Cardiac fibroblast (primary cell): ENCODE data around the gene ADGRB2.

Experiments used
- DNase-seq, 2 donors: peaks; one replicate each; pipeline versions ENCODE4 v3.0.0 to v3.0.0-alpha.2; 2010; ENCODE audit warnings: low read depth in 2 of 2
- H3K4me3 ChIP-seq, 2 donors: replicated peaks in 1 of 2; 1 replicate in 1 of 2; 2 replicates in 1 of 2; pipeline ENCODE4 v1.5.1; 2011; ENCODE audit warnings: low read depth in 2 of 2, low read length in 2 of 2, mild to moderate bottlenecking in 2 of 2, moderate library complexity in 1 of 2
- TF ChIP-seq, protein P1 (sequence below): IDR thresholded peaks from one replicate; pipeline ENCODE4 v1.5.1; 2011; ENCODE audit warnings: low read depth, mild to moderate bottlenecking, low read length, inconsistent platforms

Gene ADGRB2, protein sequence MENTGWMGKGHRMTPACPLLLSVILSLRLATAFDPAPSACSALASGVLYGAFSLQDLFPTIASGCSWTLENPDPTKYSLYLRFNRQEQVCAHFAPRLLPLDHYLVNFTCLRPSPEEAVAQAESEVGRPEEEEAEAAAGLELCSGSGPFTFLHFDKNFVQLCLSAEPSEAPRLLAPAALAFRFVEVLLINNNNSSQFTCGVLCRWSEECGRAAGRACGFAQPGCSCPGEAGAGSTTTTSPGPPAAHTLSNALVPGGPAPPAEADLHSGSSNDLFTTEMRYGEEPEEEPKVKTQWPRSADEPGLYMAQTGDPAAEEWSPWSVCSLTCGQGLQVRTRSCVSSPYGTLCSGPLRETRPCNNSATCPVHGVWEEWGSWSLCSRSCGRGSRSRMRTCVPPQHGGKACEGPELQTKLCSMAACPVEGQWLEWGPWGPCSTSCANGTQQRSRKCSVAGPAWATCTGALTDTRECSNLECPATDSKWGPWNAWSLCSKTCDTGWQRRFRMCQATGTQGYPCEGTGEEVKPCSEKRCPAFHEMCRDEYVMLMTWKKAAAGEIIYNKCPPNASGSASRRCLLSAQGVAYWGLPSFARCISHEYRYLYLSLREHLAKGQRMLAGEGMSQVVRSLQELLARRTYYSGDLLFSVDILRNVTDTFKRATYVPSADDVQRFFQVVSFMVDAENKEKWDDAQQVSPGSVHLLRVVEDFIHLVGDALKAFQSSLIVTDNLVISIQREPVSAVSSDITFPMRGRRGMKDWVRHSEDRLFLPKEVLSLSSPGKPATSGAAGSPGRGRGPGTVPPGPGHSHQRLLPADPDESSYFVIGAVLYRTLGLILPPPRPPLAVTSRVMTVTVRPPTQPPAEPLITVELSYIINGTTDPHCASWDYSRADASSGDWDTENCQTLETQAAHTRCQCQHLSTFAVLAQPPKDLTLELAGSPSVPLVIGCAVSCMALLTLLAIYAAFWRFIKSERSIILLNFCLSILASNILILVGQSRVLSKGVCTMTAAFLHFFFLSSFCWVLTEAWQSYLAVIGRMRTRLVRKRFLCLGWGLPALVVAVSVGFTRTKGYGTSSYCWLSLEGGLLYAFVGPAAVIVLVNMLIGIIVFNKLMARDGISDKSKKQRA (N-terminal part only)

DNA sequence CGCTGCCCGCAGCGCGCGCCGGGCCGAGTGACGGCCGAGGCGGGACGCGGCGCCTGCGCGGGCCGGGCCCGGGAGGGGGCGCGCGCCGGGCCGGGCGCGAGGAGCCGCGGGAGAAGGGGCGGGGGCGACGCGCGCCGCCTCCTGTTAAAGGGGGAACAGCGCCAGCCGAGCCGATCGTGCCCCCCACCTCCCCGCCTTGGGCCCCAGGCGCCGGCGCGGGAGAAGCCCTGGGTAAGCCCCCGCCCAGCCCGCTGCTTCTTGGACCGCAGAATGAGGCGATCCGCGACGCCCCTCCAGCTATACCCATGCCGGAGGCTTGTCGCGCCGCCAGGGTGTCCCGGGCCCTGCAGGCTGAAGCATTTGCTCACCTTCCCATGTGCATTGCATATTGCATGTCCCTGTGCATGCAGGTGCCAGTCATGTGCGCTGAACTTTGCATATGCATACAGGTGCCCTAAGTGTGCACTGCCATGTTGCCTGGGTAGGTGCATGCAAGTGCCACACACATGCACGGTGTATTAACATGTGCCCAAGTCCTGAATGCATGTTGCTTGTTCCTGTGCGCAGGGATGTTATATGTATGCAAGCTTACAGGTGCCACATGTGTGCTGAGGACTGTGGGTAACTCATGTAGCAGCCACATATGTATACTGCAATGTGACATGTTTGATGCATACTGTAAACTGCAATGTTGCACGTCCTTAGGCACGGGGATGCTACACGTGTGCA, at the start of gene ADGRB2:
ADGRB2 (minus strand) TSS at position 29 of the 729 bp plus-strand sequence. CDS start 7,119 bp downstream, outside the sequence.
- TF ChIP-seq, protein P1, sequence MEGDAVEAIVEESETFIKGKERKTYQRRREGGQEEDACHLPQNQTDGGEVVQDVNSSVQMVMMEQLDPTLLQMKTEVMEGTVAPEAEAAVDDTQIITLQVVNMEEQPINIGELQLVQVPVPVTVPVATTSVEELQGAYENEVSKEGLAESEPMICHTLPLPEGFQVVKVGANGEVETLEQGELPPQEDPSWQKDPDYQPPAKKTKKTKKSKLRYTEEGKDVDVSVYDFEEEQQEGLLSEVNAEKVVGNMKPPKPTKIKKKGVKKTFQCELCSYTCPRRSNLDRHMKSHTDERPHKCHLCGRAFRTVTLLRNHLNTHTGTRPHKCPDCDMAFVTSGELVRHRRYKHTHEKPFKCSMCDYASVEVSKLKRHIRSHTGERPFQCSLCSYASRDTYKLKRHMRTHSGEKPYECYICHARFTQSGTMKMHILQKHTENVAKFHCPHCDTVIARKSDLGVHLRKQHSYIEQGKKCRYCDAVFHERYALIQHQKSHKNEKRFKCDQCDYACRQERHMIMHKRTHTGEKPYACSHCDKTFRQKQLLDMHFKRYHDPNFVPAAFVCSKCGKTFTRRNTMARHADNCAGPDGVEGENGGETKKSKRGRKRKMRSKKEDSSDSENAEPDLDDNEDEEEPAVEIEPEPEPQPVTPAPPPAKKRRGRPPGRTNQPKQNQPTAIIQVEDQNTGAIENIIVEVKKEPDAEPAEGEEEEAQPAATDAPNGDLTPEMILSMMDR, result no peak
- H3K4me3 ChIP-seq, result peak within 1 kb of the TSS; percentile 51 to 57
- no peak for DNase-seq

DNA sequence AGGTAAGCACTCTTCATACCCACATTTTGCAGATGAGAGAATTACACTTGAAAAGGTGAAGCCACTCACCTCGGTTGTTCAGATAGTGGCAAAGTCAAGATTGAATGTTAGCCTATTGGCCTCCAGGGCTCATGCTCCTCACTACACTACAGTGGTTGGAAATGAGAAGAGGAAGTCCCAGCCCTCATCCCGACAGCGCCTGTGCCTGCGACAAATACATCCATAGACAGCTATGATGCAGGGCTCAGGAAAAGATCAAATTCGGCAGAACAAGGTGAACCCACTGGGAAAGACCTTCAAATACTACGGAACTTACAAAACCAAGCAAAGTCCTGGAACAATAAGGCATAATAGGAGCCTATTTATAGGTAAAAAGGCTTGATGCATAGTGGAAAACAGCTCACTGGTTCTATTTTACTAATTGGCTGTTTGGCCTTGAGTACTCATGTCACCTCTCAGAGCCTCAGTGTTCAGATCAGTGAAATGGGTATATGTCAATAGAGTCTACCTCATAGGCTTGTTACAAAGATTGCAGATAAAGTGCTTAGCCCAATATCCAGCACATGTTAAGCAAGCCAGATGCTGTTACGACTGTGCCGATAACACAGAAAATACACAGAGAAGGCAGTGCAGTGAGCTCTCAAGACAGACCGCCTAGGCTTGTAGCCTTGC, 48.2 kb upstream of the ADGRB2 start:
- TF ChIP-seq, protein P1, result no peak
- DNase-seq, result no peak
- H3K4me3 ChIP-seq, result no peak overlapping the region

DNA sequence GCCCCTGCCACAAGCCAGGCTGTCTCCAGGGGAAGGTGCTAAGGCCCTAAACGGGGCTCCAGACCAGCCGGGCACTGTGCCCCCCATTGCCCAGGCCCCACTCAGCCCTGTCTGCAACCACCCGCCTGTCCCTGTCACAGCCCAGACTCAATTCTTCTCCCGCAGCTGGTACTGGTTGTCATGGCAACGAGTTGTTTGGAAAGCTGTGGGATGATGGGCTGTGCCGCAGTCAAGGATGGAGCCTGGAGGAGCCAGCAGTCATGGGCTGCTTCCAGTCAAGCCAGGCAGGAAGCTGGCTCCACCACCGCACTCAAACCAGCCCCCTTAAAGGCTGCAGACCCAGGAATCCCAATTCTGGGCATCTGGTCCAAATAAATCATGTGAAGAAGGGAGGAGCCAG, 47.5 kb upstream of the ADGRB2 start:
- DNase-seq, result peak; percentile 43 to 72
- no peak overlapping the region for H3K4me3 ChIP-seq
- TF ChIP-seq, protein P1, result no peak

DNA sequence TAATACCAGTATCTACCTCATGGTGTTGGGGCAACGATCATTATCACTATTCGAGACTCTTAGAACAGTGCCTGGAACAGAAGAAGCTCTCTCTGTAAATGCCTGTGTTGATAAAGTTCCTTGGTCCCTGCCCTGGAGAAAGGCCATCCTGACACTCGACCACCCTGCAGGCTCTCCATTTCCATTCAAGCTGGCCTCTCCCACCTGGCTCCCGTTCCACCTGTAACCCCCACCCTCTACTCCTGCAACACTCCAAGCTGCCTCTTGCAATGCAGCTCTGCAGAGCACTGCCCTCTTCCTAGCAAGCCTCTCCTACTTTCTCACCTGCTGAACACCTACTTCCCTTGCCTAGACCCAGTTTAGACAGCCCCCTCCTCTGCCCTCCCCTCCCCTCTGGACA, 45.6 kb upstream of the ADGRB2 start:
- TF ChIP-seq, protein P1, result no peak
- no peak for DNase-seq
- H3K4me3 ChIP-seq, result no peak overlapping the region

DNA sequence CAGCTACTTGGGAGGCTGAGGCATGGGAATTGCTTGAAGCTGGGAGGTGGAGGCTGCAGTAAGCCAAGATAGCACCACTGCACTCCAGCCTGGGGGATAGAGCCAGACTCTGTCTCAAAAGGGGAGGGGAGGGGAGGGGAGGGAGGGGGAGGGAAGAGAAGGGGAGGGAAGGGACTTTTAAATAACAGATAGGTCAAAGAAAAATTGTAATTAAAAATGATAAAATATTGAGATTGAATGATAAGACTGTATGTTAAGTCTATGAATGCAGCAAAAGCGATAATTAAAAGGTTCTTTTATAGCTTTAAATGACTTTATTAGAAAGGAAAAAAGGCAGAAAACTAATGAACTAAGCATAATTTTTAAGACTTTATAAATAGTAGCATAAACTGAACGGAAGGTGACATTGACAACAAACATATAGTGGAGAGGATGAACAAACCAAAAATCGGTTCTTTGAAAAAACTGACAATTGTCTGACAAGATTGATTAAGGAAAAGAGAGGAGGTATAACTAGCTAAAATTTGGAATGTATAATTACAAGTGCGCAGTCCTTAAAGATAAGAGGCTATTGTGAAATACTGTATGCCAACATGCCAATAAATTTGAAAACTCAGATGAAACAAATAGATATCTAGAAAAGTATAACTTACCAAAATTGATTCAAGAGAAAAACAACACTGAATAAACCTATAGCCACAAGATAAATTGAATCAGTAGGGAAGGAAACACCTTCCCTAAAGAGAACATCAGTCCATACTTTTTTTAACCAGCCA, 43.3 kb upstream of the ADGRB2 start:
- no peak overlapping the region for H3K4me3 ChIP-seq
- no peak for DNase-seq

More for the DNA sequence above, 43.3 kb upstream of the ADGRB2 start:
- TF ChIP-seq, protein P1, result no peak
